ENCODE measurements around the gene CUBN.

CUBN gene

DNA sequence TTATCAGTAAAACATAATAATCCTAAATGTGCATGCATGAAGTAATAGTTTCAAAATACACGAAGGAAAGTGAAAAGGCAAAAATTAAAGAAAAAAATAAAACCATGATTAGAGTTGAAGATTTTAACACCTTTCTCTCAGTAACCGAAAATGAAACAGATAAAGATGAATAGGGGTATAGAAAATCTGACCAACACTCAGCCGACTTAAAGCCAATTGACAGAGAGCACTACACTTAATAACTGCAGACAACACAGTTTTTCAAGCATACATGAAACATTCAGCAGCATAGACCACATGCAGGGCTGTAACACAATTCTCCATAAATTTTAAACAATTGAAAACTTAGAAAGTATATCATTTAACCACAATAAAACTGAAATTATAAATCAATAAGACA lies 76.1 kb downstream of the CUBN start:
- no peaks in the 10 kb centered on the region for H3K36me3 ChIP-seq (ENCODE audit: insufficient read depth, low read length)
- H3K27me3 ChIP-seq (ENCODE audit: insufficient read depth, low read length): no peaks in the 10 kb centered on the region
- H3K9me3 ChIP-seq (ENCODE audit: low read length): peaks cover 2% of the 10 kb centered on the region
- H3K4me1 ChIP-seq (ENCODE audit: insufficient read depth, low read length): no peaks in the 10 kb centered on the region
- H3K4me3 ChIP-seq (ENCODE audit: low read length): no peak overlapping the region
- H2AFZ ChIP-seq (ENCODE audit: low read depth, low read length): no peak overlapping the region

DNA sequence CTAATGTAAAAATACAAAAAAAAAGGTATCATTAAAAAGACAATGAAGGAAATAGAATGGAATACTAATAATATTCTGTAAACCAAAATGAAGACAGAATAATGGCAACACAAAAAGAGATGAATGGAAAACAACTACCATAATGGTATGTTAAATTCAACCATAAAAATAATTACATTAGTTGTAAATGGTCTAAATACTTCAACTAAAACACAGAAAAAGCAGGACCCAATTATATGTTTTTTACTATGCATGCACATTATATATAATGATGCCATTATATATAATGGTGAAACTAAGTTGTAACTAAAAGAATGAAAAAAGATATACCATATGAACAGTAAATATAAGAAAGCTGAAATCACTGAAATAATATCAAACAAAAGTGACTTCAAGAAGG lies 76.5 kb downstream of the CUBN start:
- H3K4me3 ChIP-seq (ENCODE audit: low read length): no peak overlapping the region
- H2AFZ ChIP-seq (ENCODE audit: low read depth, low read length): no peak overlapping the region
- H3K27me3 ChIP-seq (ENCODE audit: insufficient read depth, low read length): no peaks in the 10 kb centered on the region
- H3K36me3 ChIP-seq (ENCODE audit: insufficient read depth, low read length): no peaks in the 10 kb centered on the region
- no peaks in the 10 kb centered on the region for H3K4me1 ChIP-seq (ENCODE audit: insufficient read depth, low read length)
- H3K9me3 ChIP-seq (ENCODE audit: low read length): peaks cover 2% of the 10 kb centered on the region

DNA sequence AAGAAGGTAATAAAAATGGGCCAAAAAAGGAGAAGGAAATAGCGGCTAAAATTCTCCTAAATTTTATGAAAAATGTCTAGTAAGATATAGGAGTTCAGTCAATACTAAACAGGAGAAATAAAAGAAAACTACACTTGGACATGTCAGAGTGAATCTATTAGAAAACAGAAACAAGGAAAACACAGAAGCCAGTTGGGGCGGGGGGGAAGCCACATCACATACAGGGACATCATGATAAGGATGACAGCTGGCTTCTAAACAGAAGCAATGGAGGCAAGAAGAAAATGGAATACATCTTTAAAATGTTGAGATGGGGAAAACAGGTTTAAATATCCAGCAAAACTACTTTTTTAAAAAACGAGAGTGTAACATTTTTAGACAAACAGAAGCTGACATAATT lies 77.8 kb downstream of the CUBN start:
- H3K9me3 ChIP-seq (ENCODE audit: low read length): peaks cover 2% of the 10 kb centered on the region
- H3K4me1 ChIP-seq (ENCODE audit: insufficient read depth, low read length): no peaks in the 10 kb centered on the region
- H2AFZ ChIP-seq (ENCODE audit: low read depth, low read length): no peak overlapping the region
- H3K27me3 ChIP-seq (ENCODE audit: insufficient read depth, low read length): no peaks in the 10 kb centered on the region
- no peak overlapping the region for H3K4me3 ChIP-seq (ENCODE audit: low read length)
- no peaks in the 10 kb centered on the region for H3K36me3 ChIP-seq (ENCODE audit: insufficient read depth, low read length)

DNA sequence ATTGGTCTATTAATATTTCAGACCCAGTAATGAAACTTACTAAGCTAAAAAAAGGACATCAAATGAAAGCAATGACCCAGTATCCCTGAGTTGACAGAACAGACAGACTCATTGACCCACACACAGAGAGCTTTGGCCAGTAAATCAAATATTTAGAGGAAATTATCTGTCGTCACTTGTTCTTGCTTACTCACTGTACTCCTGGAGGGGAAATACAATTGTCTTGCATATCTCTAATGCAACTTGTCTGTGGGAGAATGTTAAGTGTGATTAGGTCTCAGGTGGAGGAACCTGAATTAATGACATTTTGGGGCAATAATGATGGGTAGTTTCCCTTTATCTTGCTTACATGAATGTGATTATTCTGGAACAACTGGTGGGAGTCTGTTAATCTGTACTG lies 80.4 kb downstream of the CUBN start:
- Histone ChIP-seq H3K27me3 (ENCODE audit: insufficient read depth, low read length) (no peaks in the 10 kb centered on the region), H2AFZ (ENCODE audit: low read depth, low read length) (no peak overlapping the region), H3K4me1 (ENCODE audit: insufficient read depth, low read length) (no peaks in the 10 kb centered on the region), H3K4me3 (ENCODE audit: low read length) (no peak overlapping the region), H3K9me3 (ENCODE audit: low read length) (peaks cover 2% of the 10 kb centered on the region), H3K36me3 (ENCODE audit: insufficient read depth, low read length) (no peaks in the 10 kb centered on the region)

DNA sequence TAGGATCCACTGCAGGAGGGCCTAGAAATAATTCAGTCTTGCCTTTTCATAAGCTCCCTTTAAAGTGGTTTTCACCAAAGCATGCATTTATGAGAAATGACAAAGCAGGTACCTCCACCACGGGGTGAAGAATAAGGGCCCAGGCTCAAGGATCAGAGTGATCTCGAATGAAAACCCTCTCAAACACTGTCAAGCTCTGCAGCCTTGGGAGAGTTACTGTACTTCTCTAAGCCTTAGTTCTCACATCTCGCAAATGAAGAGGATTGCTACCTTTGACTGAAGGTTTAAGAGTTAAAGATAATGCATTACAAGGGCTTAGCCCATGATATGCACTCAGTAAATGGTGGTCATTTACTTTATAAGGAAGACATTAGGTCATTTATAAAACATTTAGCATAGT lies 81.7 kb downstream of the CUBN start:
- Histone ChIP-seq H3K4me1 (ENCODE audit: insufficient read depth, low read length) (no peaks in the 10 kb centered on the region), H3K27me3 (ENCODE audit: insufficient read depth, low read length) (no peaks in the 10 kb centered on the region), H2AFZ (ENCODE audit: low read depth, low read length) (no peak overlapping the region), H3K4me3 (ENCODE audit: low read length) (no peak overlapping the region), H3K36me3 (ENCODE audit: insufficient read depth, low read length) (no peaks in the 10 kb centered on the region), H3K9me3 (ENCODE audit: low read length) (no peaks in the 10 kb centered on the region)

DNA sequence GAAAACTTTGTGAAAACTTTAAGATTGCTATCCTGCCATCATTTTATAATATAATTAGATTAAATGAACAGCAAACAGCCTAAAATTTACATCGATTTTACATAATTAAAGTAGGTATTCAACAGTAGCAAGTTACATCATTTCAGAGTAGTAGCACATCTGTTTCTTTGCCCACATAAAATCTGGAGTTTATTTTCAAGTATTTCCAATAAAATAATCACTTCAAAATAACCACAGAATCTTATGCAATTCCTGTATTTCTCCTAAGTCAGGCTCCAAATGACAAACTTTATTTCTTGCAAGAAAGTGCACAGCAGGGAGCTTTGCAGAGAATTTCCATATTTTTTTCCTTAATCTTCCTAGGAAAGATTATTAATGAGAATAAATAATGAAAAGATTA lies 82.6 kb downstream of the CUBN start:
- H2AFZ ChIP-seq (ENCODE audit: low read depth, low read length): no peak overlapping the region
- no peaks in the 10 kb centered on the region for H3K4me1 ChIP-seq (ENCODE audit: insufficient read depth, low read length)
- no peaks in the 10 kb centered on the region for H3K36me3 ChIP-seq (ENCODE audit: insufficient read depth, low read length)
- H3K27me3 ChIP-seq (ENCODE audit: insufficient read depth, low read length): no peaks in the 10 kb centered on the region
- H3K4me3 ChIP-seq (ENCODE audit: low read length): no peak overlapping the region
- no peaks in the 10 kb centered on the region for H3K9me3 ChIP-seq (ENCODE audit: low read length)

DNA sequence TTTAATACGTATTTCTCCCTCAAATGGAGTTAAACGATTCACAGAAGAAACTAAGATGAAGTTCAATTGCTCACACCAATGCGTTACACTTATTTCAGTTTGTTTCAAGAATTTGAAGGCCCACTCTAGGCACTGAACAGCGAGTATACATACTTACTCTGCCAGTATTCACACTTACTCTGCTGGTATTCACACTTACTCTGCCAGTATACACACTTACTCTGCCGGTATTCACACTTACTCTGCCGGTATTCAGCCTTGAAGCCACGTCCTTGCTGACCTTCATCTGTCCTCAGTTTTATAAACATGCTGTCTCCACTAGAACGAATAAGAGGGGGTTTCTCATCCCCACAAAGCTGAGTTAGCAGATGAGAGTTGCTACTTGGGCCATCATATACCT lies 86.0 kb downstream of the CUBN start:
- Histone ChIP-seq H3K36me3 (ENCODE audit: insufficient read depth, low read length) (no peaks in the 10 kb centered on the region), H2AFZ (ENCODE audit: low read depth, low read length) (no peak overlapping the region), H3K27me3 (ENCODE audit: insufficient read depth, low read length) (no peaks in the 10 kb centered on the region), H3K4me3 (ENCODE audit: low read length) (no peak overlapping the region), H3K4me1 (ENCODE audit: insufficient read depth, low read length) (no peaks in the 10 kb centered on the region), H3K9me3 (ENCODE audit: low read length) (no peaks in the 10 kb centered on the region)

DNA sequence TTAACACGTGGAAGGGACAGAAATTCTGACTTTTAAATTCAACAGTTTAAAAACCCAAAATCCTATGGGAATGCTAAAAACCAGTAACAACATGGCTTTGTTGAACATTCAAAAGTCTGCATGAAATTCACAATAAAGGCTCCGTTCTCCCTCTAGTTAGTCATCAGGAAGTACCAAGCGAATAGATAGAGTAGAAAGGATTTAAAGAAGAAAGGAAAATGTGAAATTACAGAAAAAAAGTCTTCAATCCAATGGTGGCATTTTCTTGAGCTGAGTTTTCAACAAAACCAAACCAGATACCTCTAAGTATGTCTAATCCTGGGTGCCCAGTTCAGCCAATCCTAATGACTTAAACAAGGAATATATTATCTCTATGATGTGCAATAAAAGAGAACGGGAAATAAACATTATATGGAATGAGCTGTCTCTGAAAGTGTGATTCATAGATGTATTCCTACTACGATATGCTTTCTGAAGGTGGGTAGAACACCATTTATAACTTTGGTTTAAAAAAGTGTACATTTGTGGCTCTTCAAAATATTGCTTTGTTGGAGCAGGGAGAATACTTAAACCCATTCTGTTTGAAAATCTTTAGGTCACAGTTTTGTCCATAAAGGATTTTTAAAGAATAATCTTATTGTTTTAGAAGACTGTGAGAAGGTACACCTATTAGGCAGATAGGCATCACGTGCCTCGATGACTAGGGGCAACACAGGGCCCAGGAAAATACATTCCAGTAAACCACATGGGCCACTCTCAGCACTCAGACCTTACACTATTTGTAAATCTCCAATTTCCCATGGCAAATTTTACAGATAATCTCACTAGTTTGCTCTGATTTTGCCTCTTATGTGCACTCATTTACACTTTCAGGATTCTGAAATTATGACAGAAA lies 87.7 kb downstream of the CUBN start:
- Histone ChIP-seq H3K36me3 (ENCODE audit: insufficient read depth, low read length) (no peaks in the 10 kb centered on the region), H3K9me3 (ENCODE audit: low read length) (no peaks in the 10 kb centered on the region), H3K27me3 (ENCODE audit: insufficient read depth, low read length) (no peaks in the 10 kb centered on the region), H2AFZ (ENCODE audit: low read depth, low read length) (no peak overlapping the region), H3K4me1 (ENCODE audit: insufficient read depth, low read length) (no peaks in the 10 kb centered on the region), H3K4me3 (ENCODE audit: low read length) (no peak overlapping the region)

DNA sequence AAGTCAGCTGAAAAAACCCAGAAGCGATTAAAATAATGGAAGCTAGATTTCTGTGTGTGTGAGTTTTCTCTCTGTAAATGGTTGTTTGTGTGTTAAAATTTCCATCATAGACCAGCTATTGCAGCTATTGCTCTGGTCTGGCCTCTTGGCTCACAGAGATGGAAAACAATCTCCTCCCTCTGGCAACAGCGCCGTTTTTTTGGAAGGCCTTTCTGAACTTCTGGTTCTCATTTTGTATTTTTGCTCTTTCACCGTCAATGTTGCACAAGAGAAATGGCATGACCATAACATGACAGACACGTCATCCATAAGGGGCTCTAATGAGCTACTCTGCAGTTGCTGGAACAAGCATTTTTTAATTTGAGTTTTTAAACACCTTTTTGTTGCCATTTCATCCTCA lies 91.0 kb downstream of the CUBN start:
- Histone ChIP-seq H3K4me1 (ENCODE audit: insufficient read depth, low read length) (no peaks in the 10 kb centered on the region), H3K36me3 (ENCODE audit: insufficient read depth, low read length) (no peaks in the 10 kb centered on the region), H3K4me3 (ENCODE audit: low read length) (no peak overlapping the region)

DNA sequence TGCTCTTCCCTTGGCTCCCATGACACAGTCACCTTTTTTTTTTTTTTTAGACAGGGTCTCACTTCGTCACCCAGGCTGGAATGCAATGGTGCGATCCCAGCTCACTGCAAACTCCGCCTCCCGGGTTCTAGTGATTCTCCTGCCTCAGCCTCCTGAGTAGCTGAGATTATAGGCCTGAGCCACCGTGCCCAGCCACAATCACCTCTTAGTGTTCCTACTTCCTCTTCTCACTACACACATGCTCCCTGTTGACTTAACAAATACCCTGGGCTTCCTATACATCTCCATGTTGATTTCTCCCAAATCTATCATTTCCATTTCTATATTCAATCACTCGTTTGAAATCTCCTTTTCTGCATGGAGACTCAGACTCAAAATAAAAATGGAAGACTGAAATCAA lies 91.7 kb downstream of the CUBN start:
- no peaks in the 10 kb centered on the region for H3K4me1 ChIP-seq (ENCODE audit: insufficient read depth, low read length)
- H2AFZ ChIP-seq (ENCODE audit: low read depth, low read length): no peak overlapping the region
- H3K36me3 ChIP-seq (ENCODE audit: insufficient read depth, low read length): no peaks in the 10 kb centered on the region
- no peak overlapping the region for H3K4me3 ChIP-seq (ENCODE audit: low read length)
- no peaks in the 10 kb centered on the region for H3K9me3 ChIP-seq (ENCODE audit: low read length)
- no peaks in the 10 kb centered on the region for H3K27me3 ChIP-seq (ENCODE audit: insufficient read depth, low read length)

More for the DNA sequence above, 91.0 kb downstream of the CUBN start:
- no peak overlapping the region for H2AFZ ChIP-seq (ENCODE audit: low read depth, low read length)
- no peaks in the 10 kb centered on the region for H3K9me3 ChIP-seq (ENCODE audit: low read length)
- H3K27me3 ChIP-seq (ENCODE audit: insufficient read depth, low read length): no peaks in the 10 kb centered on the region

DNA sequence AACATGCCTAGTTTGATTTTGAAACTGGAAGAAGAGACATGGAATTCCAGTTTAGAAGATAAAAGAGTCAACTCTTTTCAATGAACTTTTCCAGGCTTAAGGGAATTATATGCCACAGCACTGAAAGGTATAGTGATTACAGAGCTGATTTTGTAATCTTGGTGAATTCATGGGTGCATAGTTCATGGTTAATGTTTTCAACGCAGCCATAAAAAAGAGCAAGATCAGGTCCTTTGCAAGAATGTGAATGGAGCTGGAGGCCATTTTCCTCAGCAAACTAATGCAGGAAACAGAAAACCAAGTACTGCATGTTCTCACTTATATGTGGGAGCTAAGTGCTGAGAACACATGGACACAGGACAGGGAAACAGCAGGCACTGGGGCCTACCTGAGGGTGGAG lies 94.2 kb downstream of the CUBN start:
- H3K9me3 ChIP-seq (ENCODE audit: low read length): no peaks in the 10 kb centered on the region
- H3K27me3 ChIP-seq (ENCODE audit: insufficient read depth, low read length): no peaks in the 10 kb centered on the region
- H2AFZ ChIP-seq (ENCODE audit: low read depth, low read length): no peak overlapping the region
- H3K4me3 ChIP-seq (ENCODE audit: low read length): no peak overlapping the region
- H3K4me1 ChIP-seq (ENCODE audit: insufficient read depth, low read length): no peaks in the 10 kb centered on the region
- H3K36me3 ChIP-seq (ENCODE audit: insufficient read depth, low read length): no peaks in the 10 kb centered on the region

DNA sequence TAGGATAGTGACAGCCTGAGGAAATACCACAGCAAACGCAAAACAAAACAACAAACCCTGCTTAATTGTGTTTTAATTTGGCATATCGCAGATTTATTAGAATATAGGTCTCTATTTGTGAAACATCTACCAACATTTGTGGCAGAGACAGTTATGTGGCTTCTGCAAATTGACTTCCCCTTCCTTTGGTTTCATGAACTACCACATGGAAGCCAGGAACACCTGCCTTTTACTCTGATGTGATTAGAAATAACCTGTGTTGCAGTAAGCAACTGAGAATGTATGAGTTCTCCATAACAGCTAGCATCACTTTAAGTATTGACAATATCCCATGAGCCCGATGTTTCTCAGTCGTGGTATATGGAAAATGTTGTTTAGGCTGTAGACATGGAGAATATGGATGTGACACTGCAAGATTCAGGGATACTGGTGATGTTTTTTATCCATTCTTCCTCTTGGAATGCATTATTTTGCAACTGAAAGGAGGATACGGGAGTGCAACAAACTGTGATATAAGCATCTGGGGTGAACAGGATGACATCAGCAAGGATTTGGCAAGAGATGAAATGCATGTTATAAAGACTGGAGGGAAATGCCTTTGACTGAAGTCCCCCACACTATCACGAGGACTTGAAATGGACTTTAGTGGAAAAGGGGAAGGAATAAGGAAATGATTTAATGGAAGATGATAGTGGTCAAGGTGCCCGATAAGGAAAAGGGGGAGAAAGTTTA lies 95.9 kb downstream of the CUBN start:
- H3K4me3 ChIP-seq (ENCODE audit: low read length): no peak overlapping the region
- H2AFZ ChIP-seq (ENCODE audit: low read depth, low read length): no peak overlapping the region
- H3K36me3 ChIP-seq (ENCODE audit: insufficient read depth, low read length): no peaks in the 10 kb centered on the region

More for the DNA sequence above, 95.9 kb downstream of the CUBN start:
- Histone ChIP-seq H3K4me1 (ENCODE audit: insufficient read depth, low read length) (peaks cover 15% of the 10 kb centered on the region), H3K9me3 (ENCODE audit: low read length) (no peaks in the 10 kb centered on the region), H3K27me3 (ENCODE audit: insufficient read depth, low read length) (no peaks in the 10 kb centered on the region)
